GM19397 (cell line): Measurements from ENCODE around the gene DNM2.
"Not testable (repeated sequence)": the region's sequence is repeated elsewhere in the genome, so short reads cannot be mapped to it uniquely, and the experiment has no call there.

Experiments
- ATAC-seq: cut with Tn5 transposase; IDR thresholded peaks from one replicate; pipeline ENCODE4 v1.9.1; 2021; ENCODE audit warnings: mild to moderate bottlenecking, moderate library complexity; ENCODE audit not compliant: unreplicated experiment

Gene DNM2

DNA sequence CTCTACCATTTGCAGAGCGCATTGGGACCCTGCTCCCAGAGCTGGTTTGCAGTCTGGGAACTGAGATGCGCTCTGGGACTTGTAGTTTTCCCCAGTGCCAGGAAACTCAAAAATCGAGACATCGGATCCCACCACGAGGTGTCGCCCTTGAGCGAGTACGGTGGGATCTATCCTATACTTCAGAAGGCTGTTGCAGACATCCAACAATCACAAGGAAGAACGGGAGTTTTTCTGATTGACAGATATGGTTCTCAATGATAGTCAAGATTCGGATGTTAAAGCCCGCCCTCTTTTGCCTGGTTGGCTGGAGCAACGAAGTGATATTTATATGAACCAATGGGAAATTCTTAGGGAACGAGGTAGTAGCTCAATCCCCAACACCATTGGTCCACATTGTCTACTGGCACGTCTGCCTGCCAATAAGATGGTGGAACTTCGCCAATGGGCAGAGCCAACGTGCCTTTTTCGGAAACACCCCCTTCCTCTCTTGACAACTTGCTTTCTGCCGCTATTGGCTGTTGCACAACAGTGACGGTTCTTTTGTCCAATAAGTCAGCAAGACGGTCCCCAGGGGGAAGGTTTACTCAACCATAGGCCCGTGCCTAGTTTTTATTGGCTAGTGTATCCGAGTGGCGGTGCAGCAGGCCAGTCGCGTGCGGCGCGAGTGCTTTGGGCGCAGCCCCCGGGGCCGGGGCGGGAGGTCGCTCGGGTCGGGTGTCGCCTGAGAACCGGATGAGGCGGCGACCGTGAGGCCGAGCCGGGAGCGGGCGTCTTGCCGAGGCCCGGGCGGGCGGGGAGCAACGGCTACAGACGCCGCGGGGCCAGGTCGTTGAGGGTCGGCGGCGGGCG lies at the start of gene DNM2:
Gene DNM2 (plus strand): TSS at position 724 of the 849 bp plus-strand sequence. CDS start 164 bp downstream, outside the sequence.
- ATAC-seq = peak; percentile 87

DNA sequence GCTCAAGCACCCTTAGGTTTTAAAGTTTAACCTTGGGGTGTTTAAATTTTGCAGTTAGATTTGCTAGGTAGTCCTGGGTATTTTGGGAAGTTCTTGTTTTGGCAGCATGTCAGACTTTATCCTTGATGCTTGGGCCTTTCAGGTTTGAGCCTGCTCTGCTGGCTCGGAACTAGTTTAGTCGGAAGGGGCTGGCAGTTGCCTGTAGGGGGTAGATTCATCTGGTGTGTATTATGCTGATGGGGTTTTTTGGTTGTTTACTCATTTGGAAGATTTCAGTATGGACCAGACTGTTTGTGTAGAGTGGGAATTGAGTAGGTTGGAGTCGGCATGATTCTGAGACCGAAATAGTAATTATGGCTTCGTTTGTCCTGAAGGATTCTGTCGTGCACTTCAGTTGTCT lies 48.6 kb upstream of the DNM2 start:
- ATAC-seq = no peak

DNA sequence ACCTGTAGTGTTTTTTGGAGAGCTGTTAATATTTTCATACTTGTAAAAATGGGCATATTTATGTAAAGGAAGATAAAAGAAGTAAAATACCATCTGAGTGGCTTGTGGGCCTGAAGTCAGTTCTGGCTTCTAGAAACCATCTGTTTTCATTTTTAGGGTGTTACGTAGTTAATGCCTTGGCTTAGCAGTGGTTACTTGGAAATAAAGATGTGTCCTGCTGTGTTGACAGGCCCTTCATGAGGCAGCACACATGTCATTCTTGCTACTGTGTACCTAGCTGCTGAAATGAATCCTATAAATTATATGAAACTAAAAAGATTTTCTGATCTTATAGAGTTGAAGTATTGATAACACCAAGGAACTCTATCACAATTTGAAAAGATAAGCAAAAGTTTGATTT lies 47.7 kb upstream of the DNM2 start:
- ATAC-seq = no peak

DNA sequence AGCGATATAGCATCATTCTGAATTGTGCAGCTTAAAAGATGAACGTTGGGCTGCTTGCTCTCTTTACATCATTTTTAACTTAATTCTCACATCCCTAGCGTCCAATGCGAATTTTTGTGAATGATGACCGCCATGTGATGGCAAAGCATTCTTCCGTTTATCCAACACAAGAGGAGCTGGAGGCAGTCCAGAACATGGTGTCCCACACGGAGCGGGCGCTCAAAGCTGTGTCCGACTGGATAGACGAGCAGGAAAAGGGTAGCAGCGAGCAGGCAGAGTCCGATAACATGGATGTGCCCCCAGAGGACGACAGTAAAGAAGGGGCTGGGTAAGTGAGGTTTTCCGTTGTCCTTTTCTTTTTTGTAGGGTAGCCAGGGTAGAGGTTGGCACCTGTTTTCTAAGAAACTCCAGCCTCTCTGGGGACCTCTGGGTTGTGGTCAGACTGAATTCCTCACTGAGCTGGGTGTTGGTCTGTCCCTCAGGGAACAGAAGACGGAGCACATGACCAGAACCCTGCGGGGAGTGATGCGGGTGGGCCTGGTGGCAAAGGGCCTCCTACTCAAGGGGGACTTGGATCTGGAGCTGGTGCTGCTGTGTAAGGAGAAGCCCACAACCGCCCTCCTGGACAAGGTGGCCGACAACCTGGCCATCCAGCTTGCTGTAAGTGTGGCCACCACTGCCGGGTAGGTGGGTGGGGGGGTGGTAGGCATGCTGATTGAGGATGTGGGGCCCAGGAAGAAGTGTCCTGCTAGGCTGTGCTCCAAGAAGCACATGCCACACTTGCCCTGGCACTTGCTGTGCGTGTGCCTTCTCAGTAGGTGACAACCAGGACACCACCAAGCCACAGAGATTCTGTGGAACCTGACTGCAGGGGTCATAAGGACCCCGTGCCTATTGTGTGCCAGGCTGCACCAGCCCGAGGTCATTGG lies 46.7 kb upstream of the DNM2 start:
- ATAC-seq = no peak

DNA sequence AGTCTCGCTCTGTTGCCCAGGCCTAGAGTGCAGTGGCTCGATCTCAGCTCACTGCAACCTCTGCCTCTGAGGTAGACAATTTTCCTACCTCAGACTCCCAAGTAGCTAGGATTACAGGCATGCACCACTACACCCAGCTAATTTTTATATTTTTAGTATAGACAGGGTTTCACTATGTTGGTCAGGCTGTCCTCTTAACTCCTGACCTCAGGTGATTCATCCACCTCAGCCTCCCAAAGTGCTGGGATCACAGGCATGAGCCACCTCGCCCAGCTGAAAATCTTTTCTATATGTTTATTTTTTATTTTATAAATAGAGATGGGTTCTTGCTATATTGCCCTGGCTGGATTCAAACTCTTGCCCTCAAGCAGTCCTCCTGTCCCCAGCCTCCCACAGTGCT lies 46.0 kb upstream of the DNM2 start:
- not testable (repeated sequence) for ATAC-seq

DNA sequence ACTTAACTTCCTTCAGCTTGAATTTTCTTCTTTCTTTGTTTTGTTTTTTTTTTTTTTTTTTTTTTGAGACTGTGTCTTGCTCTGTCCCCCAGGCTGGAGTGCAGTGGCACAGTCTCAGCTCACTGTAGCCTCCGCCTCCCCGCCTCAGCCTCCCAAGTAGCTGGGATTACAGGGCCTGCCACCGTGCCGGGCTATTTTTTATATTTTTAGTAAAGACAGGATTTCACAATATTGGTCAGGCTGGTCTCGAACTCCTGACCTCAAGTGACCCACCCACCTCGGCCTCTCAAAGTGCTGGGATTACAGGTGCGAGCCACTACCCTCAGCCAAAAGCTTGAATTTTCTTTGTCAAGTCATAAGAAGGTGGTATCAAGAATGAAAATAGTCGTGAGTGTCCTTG lies 42.7 kb upstream of the DNM2 start:
- not testable (repeated sequence) for ATAC-seq

DNA sequence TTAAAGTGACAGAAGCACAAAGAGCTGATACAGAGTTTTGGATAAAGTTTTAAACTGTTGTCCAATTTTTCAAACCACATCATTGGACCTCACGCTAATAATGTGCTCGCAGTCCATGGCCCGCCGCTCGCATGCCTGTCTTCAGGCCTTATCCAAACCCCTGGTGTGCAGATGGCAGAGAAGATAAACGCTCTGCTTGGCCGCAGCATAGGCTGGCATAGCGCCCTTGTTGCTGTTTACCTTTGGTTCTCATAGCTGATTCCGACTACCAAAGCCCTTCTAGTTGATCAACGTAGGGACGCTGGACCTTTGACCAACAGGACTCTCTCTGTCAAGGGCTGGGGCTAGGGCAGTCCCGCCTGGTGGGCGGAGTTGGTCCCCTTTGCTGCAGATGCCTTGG lies 40.1 kb upstream of the DNM2 start:
- ATAC-seq = no peak

DNA sequence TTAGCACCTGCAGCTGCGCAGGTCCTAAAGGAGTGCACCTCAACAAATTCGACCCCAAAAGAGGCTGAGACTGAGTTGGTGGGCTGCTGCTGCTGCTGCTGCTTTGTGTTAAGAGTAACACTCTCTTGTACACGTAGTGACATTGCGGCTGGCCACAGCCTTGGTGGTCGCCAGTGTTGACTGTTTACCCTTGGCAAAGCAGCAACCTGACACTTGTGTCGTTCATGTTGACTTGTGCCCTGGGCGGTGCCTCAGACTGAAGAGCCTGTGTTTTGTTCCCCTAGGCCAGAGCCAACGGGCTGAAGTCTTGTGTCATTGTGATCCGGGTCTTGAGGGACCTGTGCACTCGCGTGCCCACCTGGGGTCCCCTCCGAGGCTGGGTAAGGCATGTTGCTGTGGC lies 39.1 kb upstream of the DNM2 start:
- ATAC-seq = no peak

DNA sequence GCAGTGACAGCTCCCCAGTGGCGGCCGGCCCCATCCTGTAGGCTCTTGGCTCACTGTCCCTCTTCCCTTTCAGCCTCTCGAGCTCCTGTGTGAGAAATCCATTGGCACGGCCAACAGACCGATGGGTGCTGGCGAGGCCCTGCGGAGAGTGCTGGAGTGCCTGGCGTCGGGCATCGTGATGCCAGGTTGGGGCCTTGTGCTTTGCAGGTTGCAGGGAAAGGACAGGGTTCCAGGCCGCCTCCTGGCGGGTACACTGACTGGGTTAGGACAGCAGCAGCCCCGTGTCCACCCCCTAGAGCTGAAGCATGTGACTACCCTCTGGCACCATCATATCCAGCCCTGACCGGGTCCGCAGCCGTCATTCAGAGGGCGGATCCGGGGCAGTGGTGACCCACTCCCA lies 38.1 kb upstream of the DNM2 start:
- no peak for ATAC-seq

DNA sequence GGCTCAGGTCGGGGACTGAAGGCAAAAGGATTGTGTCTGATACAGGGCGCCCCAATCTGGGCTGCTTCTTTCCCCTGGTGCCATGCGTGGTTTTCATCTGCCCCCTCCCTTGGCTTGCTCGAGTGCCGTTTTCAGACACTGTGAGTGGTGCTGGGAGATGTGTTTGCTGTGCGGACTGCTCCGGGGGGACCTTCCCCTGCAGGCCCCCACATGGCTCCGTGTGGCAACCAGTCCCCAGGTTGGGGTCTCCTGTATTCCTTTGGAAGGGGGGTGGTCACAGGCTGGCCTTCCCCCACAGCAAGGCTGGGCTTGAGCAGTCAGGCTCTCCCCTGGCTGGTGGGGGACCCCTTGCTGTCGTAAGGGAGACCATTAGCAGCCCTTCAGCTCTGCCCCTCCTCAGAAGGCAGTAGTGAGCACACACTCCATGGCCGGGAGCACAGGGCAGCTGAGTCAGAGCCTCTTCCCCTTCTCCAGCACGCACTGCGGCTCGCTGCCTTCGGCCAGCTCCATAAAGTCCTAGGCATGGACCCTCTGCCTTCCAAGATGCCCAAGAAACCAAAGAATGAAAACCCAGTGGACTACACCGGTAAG lies 37.2 kb upstream of the DNM2 start:
- no peak for ATAC-seq

DNA sequence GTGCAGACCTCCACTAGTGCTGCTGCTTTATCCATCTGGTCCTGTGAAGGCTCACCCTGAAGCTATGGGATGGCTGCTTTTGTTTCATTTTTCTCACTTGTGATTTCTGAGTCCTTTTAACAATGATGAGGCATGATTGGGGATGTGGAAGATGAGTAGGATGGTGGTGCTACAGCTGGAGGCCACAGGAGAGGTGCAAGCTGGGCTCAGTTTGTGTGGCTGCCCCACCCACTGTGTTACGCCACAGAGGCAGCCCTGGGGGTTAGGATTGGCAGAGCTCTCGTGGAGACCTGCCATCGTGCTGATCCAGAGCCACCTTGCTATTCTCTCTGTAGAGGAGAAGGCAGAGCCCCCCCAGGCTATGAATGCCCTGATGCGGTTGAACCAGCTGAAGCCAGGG lies 36.2 kb upstream of the DNM2 start:
- no peak for ATAC-seq

DNA sequence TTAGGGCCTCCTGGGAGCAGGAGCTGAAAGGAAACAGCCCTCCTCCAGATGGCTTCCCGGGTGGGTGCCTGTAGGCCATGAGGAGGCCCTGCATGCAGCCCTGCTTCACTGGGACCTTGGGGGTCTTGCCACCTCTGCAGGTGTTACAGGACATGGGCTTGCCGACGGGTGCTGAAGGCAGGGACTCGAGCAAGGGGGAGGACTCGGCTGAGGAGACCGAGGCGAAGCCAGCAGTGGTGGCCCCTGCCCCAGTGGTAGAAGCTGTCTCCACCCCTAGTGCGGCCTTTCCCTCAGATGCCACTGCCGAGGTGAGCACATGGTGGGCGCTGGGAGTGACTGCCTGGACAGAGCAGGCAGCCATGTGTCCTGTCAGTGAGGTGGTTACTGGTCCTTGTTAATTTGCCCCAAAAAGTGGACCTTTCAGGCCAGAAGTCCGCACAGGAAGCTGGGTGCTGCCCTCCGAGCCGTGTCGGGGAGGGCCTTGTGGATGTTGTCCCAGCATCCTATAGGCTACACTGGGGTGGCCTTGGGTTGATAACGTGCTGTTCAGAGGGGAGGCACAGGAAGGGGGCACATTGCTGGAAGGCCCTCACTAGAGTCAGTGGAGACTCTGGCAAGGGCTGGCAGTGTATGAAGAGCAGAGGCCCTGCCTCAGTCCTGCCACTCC lies 35.3 kb upstream of the DNM2 start:
- no peak for ATAC-seq

DNA sequence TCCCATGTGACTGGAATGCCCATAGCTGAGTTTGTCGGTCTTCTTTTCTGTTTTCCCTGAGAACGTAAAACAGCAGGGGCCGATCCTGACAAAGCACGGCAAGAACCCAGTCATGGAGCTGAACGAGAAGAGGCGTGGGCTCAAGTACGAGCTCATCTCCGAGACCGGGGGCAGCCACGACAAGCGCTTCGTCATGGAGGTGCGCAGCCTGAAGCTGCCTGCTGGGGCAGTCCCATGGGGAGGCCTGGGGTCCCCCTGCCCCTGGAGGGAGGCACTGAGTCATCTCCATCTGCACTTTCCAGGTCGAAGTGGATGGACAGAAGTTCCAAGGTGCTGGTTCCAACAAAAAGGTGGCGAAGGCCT lies 34.8 kb upstream of the DNM2 start:
- ATAC-seq = no peak

DNA sequence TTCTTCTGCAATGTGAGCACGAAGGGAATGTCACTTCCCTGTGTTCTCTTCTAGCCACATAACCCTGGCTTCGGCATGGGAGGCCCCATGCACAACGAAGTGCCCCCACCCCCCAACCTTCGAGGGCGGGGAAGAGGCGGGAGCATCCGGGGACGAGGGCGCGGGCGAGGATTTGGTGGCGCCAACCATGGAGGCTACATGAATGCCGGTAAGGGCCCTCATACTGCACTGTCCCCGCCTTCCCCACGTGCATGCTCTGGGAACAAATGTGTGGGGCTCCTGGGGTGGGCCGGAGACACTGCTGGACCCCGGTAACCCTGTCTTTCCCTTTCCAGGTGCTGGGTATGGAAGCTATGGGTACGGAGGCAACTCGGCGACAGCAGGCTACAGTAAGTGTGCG lies 34.3 kb upstream of the DNM2 start:
- ATAC-seq = no peak

DNA sequence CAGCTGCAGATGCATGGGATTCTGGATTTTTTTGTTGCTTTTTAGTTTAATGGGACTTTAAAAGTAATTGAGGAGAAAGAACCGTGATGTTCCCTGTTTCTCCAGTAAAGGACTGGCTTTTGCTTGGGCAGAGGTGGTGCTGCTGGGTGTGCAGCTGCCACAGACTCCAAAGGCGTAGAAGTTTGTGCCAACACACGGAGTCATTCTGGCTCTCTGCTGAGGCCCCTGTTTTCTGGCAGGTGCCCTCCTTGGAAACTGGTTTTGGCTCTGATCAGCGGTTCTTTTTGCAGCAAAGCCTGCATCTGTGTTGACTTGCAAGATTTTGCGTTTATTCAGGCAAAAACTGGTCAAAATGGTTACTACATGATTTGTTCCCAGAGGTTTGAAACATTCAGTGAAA lies 32.7 kb upstream of the DNM2 start:
- ATAC-seq = no peak

DNA sequence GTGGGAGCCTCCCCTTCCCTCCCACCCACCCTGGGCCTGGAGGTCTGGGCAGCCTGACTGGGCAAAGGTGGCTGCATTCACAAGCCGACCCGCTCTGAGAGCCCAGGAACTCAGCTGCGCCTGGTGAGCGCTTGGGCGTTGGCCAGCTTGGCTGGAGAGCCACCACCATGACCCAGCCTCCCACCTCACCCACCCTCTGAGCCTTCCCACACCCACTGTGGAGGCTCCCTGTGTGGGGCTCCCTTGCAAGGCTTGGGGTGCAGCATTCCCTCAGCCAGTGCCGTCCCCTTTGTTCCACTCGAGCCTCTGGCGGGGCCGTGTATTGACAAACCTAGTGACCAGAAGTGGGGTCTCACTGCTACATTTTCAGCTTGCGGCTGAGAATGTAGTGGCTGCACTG lies 31.7 kb upstream of the DNM2 start:
- no peak for ATAC-seq

DNA sequence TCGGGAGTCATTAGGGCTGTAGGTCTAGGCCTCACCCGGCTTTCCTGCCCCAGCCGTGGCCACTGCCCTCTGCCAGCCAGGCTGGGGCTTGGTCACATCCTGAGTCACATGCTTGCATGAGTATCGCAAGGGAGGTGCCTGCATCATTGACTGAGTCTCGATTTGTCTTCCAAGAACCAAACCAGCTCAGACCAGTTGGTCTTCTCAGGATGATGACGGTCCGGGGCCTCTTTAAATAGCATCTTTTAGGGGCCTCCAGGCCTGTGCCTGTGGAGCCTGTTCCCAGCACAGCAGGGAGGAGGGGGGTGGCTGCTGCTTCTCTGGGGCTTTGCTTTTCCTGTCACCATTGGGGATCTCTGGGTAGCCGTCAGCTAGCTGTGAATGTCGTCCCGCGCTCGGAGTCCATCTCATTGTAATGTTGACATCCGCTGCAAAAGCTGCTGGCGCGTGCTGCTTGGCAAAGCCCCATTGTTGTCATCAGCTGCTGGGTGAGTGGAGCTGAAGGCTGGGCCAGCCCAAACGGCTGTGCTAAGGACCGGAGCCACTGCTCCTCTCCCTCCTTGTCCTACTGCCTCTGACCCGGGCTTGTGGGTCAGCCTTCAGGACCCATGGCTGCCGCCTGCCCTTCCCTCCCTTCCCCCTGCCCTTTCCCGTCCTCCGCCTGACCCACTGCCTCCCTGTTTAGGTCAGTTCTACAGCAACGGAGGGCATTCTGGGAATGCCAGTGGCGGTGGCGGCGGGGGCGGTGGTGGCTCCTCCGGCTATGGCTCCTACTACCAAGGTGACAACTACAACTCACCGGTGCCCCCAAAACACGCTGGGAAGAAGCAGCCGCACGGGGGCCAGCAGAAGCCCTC lies 31.0 kb upstream of the DNM2 start:
- no peak for ATAC-seq

DNA sequence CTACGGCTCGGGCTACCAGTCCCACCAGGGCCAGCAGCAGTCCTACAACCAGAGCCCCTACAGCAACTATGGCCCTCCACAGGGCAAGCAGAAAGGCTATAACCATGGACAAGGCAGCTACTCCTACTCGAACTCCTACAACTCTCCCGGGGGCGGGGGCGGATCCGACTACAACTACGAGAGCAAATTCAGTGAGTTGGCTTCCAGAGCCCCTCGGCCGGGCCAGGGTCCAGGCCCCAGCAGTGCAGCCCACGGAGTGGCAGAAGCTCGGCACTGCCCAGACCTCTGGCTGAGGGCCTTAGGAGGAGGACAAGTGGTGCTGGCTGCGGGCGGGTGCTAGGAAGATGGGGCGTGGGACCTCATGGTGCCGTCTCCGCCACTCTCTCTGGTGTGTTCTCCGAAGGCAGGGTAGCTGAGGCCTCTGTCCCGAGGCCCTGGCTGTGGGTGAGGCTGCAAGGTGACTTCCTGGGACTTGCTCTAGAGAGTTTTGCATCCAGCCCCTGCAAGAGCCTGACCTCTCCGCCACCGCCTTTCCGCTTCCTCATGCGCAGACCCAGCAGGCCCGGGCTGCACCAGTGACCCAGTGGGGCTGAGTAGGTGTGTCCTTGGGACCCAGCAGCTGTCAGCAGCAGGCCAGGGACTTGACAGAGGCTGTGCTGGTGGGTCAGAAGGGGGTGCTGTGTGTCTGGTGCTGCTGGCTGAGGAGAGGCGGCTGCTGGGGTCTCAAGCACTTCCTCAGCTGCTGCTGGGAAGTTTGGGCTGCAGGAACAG lies 30.2 kb upstream of the DNM2 start:
- no peak for ATAC-seq

DNA sequence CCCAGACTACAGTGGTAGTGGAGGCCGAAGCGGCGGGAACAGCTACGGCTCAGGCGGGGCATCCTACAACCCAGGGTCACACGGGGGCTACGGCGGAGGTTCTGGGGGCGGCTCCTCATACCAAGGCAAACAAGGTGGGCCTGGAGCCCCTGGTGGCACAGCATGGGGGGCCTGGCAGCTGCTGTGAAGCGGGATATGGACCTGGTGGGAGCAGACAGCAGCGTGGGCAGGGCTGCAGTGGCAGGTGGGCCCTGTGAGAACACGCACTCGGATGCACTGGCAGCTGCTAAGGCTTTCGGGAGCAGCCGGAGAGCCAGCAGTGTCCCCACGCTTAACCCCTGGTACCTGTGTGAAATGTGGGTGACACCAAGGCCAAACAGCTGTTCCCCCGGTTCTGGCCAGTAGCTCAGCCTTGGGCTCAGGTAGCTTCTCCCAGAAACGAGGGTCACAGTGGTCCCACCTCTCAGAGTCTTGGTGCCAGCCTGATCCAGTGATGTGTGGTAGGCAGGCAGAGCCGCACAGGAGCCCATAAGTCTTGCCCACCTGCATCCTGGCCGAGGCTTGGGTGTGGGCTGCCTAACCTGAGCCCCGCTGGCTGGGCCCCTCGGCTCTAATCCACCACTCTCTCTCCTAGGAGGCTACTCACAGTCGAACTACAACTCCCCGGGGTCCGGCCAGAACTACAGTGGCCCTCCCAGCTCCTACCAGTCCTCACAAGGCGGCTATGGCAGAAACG lies 29.2 kb upstream of the DNM2 start:
- no peak for ATAC-seq
